ENCODE measurements around the gene RBMS3. TPM values are rescaled to one million over a fixed set of nuclear protein-coding genes. Genes with fewer than 3 reads are reported as not detected.
A peak's percentile ranks its signal among the peaks of the same experiment; 100 is the strongest.

RBMS3 gene
- total RNA-seq, 2 experiments from 2014 or later = 1.0 TPM; not detected in 1

GRCh38 chr3:29337565-29337964 lies 56.7 kb downstream of the RBMS3 start:
- no TSS peak for BruUV-seq (replicated peaks)
- ChIA-PET CTCF (ENCODE audit: unreplicated experiment) (no interaction called here), POLR2A (no interaction called here)
- Histone ChIP-seq H3K4me2 (ENCODE audit: low read length) (no peak overlapping the region), H4K20me1 (ENCODE audit: insufficient read depth, low read length) (no peaks in the 10 kb centered on the region), H2AFZ (ENCODE audit: low read length) (no peak overlapping the region), H3K79me2 (ENCODE audit: insufficient read depth, low read depth, low read length) (no peaks in the 10 kb centered on the region), H3K9me2 (ENCODE audit: insufficient read depth, low read length) (no peaks in the 10 kb centered on the region), H3K27ac (ENCODE audit: low read depth, low read length, poor library complexity, severe bottlenecking) (no peak overlapping the region), H3K4me1 (ENCODE audit: insufficient read depth, low read length, poor library complexity, severe bottlenecking) (no peaks in the 10 kb centered on the region), H3K36me3 (ENCODE audit: insufficient read depth, low read length) (no peaks in the 10 kb centered on the region), H3K9me3 (ENCODE audit: low read length) (no peaks in the 10 kb centered on the region), H3K4me3 (ENCODE audit: low read depth, low read length, poor library complexity, severe bottlenecking) (no peak overlapping the region)
- no peak for TF ChIP-seq CTCF (conservative IDR thresholded peaks at IDR 0.05; ENCODE audit: low read length)
- TF ChIP-seq EZH2phosphoT487 (IDR thresholded peaks at IDR 0.05; ENCODE audit: borderline replicate concordance, low read depth, low read length) = no peak
- intact Hi-C loops (cut with micrococcal nuclease; ENCODE audit: unreplicated experiment) = no loop called here
- no peak for DNase-seq (ENCODE audit: low spot score)

- Histone ChIP-seq H3K79me2 (ENCODE audit: insufficient read depth, low read depth, low read length) (no peaks in the 10 kb centered on the region), H3K9me3 (ENCODE audit: low read length) (no peaks in the 10 kb centered on the region), H3K36me3 (ENCODE audit: insufficient read depth, low read length) (no peaks in the 10 kb centered on the region), H3K4me1 (ENCODE audit: insufficient read depth, low read length, poor library complexity, severe bottlenecking) (no peaks in the 10 kb centered on the region), H3K4me2 (ENCODE audit: low read length) (no peak overlapping the region), H4K20me1 (ENCODE audit: insufficient read depth, low read length) (no peaks in the 10 kb centered on the region), H2AFZ (ENCODE audit: low read length) (no peak overlapping the region), H3K27ac (ENCODE audit: low read depth, low read length, poor library complexity, severe bottlenecking) (no peak overlapping the region), H3K9me2 (ENCODE audit: insufficient read depth, low read length) (no peaks in the 10 kb centered on the region), H3K4me3 (ENCODE audit: low read depth, low read length, poor library complexity, severe bottlenecking) (no peak overlapping the region)
- POLR2A ChIA-PET = no interaction called here
- no TSS peak for BruUV-seq (replicated peaks)
- CTCF ChIA-PET (ENCODE audit: unreplicated experiment) = no interaction called here
- DNase-seq (ENCODE audit: low spot score) = no peak
- TF ChIP-seq CTCF (conservative IDR thresholded peaks at IDR 0.05; ENCODE audit: low read length) (no peak), EZH2phosphoT487 (IDR thresholded peaks at IDR 0.05; ENCODE audit: borderline replicate concordance, low read depth, low read length) (no peak)
- intact Hi-C loops (cut with micrococcal nuclease; ENCODE audit: unreplicated experiment) = no loop called here
Observed at GRCh38 chr3:29338377-29338776, 57.5 kb downstream of the RBMS3 start.

- no TSS peak for BruUV-seq (replicated peaks)
- CTCF ChIA-PET (ENCODE audit: unreplicated experiment) = no interaction called here
- Histone ChIP-seq H2AFZ (ENCODE audit: low read length) (peak overlapping the region; percentile 83; the same call in 1 of the 2 replicates), H3K4me1 (ENCODE audit: insufficient read depth, low read length, poor library complexity, severe bottlenecking) (no peaks in the 10 kb centered on the region), H3K79me2 (ENCODE audit: insufficient read depth, low read depth, low read length) (no peaks in the 10 kb centered on the region), H4K20me1 (ENCODE audit: insufficient read depth, low read length) (no peaks in the 10 kb centered on the region), H3K27ac (ENCODE audit: low read depth, low read length, poor library complexity, severe bottlenecking) (no peak overlapping the region), H3K4me3 (ENCODE audit: low read depth, low read length, poor library complexity, severe bottlenecking) (no peak overlapping the region), H3K4me2 (ENCODE audit: low read length) (peak overlapping the region; percentile 15; the same call in 1 of the 2 replicates), H3K9me2 (ENCODE audit: insufficient read depth, low read length) (no peaks in the 10 kb centered on the region), H3K9me3 (ENCODE audit: low read length) (no peaks in the 10 kb centered on the region), H3K36me3 (ENCODE audit: insufficient read depth, low read length) (no peaks in the 10 kb centered on the region)
- DNase-seq (ENCODE audit: low spot score) = no peak
- POLR2A ChIA-PET = interaction anchor here (0.5 to 1.4 kb wide), 2 partner anchors 9 to 188 kb away, joined by 3 read pairs; no protein-coding TSS in a partner anchor
- intact Hi-C loops (cut with micrococcal nuclease; ENCODE audit: unreplicated experiment) = no loop called here
- TF ChIP-seq EZH2phosphoT487 (IDR thresholded peaks at IDR 0.05; ENCODE audit: borderline replicate concordance, low read depth, low read length) = no peak
- TF ChIP-seq CTCF (conservative IDR thresholded peaks at IDR 0.05; ENCODE audit: low read length) = no peak
Observed at GRCh38 chr3:29339016-29339833, 58.4 kb downstream of the RBMS3 start.

All from OCI-LY7 (cell line).